ENCODE data around the gene PIMREG.

GRCh38 chr17:6422654-6423241, 21.5 kb upstream of the PIMREG start:
- TF ChIP-seq, protein P1, sequence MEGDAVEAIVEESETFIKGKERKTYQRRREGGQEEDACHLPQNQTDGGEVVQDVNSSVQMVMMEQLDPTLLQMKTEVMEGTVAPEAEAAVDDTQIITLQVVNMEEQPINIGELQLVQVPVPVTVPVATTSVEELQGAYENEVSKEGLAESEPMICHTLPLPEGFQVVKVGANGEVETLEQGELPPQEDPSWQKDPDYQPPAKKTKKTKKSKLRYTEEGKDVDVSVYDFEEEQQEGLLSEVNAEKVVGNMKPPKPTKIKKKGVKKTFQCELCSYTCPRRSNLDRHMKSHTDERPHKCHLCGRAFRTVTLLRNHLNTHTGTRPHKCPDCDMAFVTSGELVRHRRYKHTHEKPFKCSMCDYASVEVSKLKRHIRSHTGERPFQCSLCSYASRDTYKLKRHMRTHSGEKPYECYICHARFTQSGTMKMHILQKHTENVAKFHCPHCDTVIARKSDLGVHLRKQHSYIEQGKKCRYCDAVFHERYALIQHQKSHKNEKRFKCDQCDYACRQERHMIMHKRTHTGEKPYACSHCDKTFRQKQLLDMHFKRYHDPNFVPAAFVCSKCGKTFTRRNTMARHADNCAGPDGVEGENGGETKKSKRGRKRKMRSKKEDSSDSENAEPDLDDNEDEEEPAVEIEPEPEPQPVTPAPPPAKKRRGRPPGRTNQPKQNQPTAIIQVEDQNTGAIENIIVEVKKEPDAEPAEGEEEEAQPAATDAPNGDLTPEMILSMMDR (conservative IDR thresholded peaks at IDR 0.05 in 1 of 2, IDR thresholded peaks at IDR 0.05 in 1 of 2; ENCODE audit: extremely low read depth in 1 of 2, insufficient read depth in 1 of 2, low read depth in 1 of 2, low read length in 2 of 2): no peak
- TF ChIP-seq EZH2 (IDR thresholded peaks at IDR 0.05; ENCODE audit: borderline replicate concordance, low read length): no peak

All from mammary epithelial cell (primary cell).